ENCODE data around the gene MPO.

DNA sequence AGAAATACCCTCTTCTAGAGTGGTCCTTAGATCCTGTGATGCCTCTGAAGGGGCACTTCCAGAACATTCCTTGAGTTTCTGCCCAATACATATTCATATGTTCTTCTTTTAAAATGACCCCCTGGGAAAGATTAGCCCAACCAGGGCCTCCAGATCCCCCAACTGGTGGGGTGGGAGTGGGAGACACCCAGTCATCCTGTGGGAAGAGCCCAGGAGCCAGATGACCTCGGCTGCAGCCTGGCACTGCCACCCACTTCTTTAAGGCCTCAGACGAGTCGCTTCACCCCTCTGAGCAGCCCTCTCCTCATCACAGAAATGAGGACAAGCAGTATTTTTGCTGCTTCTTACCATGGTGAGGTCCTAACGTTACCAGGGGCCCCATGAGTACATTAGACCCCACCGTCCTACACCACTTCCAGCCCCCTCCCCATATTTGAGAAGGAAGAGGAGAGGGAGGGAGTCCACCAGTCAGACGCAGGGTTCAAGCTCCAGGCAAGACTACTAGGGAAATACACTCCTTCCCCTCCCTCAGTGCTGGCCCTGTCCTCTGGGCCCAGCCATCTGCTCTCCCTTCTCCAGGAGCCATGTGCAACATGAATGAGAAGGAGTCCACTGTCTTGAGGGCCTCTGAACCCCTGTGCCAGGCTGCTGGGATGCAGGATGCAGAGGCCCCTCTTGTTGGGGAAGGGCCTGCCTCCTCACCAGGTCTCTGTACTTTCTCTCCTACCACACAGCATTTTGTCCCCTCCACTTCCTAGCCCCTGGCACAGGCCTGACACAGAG lies 11.8 kb downstream of the MPO start:
- TF ChIP-seq EP300 (IDR thresholded peaks at IDR 0.05) (no peak), POLR2A (IDR thresholded peaks at IDR 0.05; ENCODE audit: low read length) (no peak), CHD2 (IDR thresholded peaks at IDR 0.05; ENCODE audit: low read length, partially characterized antibody) (no peak), JUNB (IDR thresholded peaks at IDR 0.05) (no peak), KDM1A (IDR thresholded peaks at IDR 0.05; ENCODE audit: low read depth) (no peak), RFX5 (IDR thresholded peaks at IDR 0.05) (no peak), POLR2AphosphoS2 (conservative IDR thresholded peaks at IDR 0.05; ENCODE audit: low read length) (no peak), MYC (IDR thresholded peaks at IDR 0.05; ENCODE audit: borderline replicate concordance, low read length) (no peak), JUN (IDR thresholded peaks at IDR 0.05) (no peak)
- TF ChIP-seq, protein P1, sequence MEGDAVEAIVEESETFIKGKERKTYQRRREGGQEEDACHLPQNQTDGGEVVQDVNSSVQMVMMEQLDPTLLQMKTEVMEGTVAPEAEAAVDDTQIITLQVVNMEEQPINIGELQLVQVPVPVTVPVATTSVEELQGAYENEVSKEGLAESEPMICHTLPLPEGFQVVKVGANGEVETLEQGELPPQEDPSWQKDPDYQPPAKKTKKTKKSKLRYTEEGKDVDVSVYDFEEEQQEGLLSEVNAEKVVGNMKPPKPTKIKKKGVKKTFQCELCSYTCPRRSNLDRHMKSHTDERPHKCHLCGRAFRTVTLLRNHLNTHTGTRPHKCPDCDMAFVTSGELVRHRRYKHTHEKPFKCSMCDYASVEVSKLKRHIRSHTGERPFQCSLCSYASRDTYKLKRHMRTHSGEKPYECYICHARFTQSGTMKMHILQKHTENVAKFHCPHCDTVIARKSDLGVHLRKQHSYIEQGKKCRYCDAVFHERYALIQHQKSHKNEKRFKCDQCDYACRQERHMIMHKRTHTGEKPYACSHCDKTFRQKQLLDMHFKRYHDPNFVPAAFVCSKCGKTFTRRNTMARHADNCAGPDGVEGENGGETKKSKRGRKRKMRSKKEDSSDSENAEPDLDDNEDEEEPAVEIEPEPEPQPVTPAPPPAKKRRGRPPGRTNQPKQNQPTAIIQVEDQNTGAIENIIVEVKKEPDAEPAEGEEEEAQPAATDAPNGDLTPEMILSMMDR (IDR thresholded peaks at IDR 0.05), result no peak
- TF ChIP-seq, protein P2, sequence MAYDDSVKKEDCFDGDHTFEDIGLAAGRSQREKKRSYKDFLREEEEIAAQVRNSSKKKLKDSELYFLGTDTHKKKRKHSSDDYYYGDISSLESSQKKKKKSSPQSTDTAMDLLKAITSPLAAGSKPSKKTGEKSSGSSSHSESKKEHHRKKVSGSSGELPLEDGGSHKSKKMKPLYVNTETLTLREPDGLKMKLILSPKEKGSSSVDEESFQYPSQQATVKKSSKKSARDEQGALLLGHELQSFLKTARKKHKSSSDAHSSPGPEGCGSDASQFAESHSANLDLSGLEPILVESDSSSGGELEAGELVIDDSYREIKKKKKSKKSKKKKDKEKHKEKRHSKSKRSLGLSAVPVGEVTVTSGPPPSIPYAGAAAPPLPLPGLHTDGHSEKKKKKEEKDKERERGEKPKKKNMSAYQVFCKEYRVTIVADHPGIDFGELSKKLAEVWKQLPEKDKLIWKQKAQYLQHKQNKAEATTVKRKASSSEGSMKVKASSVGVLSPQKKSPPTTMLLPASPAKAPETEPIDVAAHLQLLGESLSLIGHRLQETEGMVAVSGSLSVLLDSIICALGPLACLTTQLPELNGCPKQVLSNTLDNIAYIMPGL (CRISPR knock-in tag; IDR thresholded peaks at IDR 0.05; ENCODE audit: borderline replicate concordance), result no peak

All from A549 (cell line).